Activated CD4-positive, alpha-beta T cell treated with anti-CD3 and anti-CD28 coated beads, Interleukin-2, amount 50 U/mL, for 24 hours (primary cell): ENCODE measurements around the gene MAP1B.

ENCODE experiments used
- DNase-seq, 2 donors: peaks; one replicate each; pipeline ENCODE4 v3.0.0-alpha.2; 2020; ENCODE audit warnings: low read depth in 1 of 2, low spot score in 1 of 2

Gene MAP1B

DNA sequence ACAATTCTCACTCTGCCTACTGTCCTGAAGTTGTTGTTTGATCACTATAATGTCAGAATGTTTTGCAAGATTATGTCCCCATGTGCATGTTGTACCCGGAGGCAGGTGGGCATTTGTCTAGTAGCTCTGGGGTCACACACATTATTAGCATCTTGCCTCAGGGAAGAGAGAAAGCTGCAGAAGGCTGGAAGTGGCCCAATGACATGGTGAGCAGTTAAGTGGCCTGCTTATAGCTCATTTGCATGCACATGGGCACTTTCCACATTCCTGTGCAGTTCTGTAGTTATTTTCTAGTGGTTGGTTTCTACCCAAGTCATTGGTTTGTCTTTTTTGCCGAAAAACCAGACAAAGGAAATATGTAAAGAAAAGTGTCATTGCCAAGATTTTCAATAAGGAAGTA is 80.9 kb downstream of the MAP1B start:
- no peak for DNase-seq

DNA sequence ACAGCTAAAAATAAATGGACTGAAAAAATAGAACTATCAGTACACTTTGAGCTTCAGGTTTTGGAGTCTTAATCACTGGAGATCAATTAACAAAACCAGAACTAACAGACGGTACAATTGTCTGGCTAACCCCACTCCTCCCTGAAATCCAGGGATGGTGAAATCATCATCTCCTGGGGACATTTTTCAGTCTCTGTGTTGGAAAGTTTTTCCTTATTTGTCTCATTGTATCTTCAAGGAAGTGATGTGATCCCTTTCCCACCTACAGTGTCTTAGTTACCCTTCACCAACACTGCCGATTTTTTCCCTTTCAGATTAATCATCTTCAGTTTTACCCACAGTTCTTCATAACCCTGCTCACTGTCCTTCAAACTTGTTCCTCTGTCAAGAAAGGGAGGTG is 81.9 kb downstream of the MAP1B start:
- no peak for DNase-seq

DNA sequence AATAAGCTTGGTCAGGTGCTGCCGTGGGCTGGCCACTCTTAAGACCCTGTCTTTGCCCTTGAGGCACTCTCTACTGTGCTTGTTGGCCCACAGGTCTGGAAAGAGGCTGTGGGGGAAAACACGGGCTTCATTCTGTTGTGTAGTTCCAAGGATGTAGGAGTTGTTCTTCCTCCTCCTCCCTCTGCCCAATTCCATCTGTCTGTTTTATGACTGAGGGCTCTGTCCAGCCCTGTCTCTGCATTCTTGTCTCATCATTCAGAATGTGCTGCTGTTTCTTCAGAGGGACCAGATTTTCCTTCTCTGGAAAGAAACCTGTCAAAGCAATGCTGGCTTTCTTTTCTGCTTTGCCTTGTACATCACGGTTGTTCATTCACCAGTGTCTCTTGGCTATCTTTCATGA is 84.1 kb downstream of the MAP1B start:
- DNase-seq: no peak

DNA sequence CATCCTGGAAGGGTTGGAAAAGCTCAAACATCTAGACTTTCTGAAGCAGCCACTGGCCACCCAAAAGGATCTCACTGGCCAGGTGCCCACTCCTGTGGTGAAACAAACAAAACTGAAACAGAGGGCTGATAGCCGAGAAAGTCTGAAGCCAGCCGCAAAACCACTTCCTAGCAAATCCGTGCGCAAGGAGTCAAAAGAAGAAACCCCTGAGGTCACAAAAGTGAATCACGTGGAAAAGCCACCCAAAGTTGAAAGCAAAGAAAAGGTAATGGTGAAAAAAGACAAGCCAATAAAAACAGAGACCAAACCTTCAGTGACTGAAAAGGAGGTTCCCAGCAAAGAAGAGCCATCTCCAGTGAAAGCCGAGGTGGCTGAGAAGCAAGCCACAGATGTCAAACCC is 87.6 kb downstream of the MAP1B start:
- DNase-seq: no peak

DNA sequence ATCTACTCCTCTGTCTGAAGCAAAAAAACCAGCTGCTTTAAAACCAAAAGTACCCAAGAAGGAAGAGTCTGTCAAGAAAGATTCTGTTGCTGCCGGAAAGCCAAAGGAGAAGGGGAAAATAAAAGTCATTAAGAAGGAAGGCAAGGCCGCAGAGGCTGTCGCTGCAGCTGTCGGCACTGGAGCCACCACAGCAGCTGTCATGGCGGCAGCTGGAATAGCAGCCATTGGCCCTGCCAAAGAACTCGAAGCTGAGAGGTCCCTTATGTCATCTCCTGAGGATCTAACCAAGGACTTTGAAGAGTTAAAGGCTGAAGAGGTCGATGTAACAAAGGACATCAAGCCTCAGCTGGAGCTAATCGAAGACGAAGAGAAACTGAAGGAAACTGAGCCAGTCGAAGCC is 88.3 kb downstream of the MAP1B start:
- DNase-seq: no peak

DNA sequence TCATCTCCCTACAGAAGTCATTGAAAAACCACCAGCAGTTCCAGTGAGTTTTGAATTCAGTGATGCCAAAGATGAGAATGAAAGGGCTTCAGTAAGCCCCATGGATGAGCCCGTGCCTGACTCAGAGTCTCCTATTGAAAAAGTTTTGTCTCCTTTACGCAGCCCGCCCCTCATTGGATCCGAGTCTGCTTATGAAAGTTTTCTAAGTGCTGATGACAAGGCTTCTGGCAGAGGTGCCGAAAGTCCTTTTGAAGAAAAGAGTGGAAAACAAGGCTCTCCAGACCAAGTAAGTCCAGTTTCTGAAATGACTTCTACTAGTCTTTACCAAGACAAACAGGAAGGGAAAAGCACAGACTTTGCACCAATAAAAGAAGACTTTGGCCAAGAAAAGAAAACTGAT is 90.1 kb downstream of the MAP1B start:
- no peak for DNase-seq

DNA sequence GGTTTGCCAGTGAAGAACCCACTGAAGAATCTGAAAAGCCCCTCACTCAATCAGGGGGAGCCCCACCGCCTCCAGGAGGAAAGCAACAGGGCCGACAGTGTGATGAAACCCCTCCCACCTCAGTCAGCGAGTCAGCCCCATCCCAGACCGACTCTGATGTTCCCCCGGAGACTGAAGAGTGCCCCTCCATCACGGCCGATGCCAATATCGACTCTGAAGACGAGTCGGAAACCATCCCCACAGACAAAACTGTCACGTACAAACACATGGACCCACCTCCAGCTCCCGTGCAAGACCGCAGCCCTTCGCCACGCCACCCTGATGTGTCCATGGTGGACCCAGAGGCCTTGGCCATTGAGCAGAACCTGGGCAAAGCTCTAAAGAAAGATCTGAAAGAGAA is 92.4 kb downstream of the MAP1B start:
- DNase-seq: no peak

DNA sequence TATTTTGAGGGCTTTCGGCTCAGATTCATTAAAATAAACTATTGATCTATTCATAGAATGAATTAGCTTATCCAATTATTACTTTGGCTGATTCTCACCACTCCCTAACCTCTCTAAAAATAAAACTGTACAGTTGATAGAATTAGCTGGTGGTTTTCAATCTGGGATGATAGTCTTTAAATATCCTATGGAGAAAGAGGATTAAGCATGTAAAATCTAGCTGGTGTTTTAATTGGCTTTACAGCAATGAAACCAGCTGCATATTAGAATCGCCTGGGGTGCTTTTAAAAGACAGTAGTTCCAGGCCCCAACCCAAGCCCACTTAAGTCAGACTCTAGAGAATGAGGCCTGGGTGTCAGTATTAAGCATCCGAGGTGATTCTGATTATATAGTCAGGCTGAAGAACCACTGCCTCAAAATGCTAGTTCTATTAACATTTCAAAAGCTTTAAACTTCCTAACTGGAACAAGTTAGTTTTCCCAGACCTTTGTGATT is 95.1 kb downstream of the MAP1B start:
- no peak for DNase-seq

DNA sequence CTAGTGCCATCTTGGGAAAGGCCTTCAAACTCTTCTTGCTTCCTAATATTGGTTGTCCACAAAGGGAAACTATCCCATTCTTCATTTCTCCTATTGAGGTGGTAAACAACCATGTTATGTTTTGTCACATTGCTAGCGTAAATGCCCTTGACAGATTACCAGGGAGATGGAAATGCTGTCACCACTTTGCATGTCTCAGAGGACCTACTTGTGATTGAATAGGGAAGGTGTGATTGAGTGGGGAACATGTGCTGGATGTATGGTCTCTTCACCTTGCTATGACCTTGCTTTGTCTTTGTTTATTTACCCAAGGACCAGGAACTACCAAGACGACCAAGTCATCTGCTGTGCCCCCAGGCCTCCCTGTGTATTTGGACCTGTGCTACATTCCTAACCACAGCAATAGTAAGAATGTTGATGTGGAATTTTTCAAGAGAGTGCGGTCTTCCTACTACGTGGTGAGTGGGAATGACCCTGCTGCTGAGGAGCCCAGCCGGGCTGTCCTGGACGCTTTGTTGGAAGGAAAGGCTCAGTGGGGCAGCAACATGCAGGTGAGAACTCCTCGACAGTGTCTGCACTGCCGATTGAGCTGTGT is 96.1 kb downstream of the MAP1B start:
- DNase-seq: no peak

DNA sequence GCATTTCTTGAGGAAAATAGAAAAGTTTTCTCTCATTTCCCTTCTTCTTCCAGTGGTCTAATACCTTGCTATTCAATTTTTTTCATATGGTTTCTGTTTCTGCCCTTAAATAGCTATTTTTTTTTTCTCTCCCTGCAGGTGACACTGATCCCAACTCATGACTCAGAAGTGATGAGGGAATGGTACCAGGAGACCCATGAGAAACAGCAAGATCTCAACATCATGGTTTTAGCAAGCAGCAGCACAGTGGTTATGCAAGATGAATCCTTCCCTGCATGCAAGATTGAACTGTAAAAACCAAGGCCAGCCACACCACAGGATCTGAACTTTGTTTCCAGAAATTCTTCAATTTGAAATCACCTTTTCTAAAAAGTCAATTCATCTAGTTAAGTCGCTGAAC is 97.7 kb downstream of the MAP1B start:
- no peak for DNase-seq

DNA sequence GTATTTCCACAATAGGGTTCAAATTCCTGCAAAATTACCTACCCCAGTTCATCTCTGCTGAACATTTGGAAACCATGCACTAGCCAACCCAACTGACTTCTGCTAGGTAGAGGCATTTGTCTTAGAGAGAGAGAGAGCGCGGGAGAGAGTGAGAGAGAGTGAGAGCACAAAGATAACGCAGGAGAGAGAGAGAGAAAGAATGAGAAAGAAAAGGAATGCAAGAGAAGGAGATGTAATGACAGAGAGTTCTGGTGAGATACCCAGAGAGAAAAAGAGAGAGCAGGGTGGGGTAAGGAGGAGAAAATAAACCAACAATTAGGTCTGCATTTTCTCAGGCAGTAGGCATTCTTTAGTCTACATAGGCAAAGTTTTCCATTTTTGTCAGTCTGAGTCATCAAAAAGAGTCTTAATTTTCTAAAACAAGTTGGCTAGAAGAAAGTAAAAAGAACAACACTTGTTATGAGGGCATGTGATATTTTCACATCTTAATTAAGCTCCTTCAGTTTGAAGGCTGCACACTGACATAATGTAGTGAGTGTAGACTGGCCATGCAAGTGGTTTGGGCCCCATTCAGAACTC is 98.2 kb downstream of the MAP1B start:
- no peak for DNase-seq

DNA sequence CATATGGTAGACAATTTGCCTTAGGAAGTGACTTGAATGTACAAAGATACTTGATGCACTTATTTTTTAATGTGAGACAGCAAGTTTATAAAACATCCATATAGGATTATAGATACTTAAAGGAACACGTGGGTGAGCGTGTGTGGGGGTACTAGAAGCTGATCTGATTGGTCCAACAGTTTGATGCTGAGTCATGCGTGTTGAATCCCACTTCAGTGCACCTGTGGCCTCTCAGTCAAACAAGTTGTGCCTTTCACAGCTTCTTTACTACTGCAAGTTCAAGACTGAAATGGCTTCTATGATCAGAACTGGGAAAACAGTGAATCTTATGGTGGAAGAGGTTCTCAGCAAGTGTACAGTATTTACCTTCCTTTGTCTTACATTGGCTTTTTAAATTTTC is 98.9 kb downstream of the MAP1B start:
- no peak for DNase-seq

DNA sequence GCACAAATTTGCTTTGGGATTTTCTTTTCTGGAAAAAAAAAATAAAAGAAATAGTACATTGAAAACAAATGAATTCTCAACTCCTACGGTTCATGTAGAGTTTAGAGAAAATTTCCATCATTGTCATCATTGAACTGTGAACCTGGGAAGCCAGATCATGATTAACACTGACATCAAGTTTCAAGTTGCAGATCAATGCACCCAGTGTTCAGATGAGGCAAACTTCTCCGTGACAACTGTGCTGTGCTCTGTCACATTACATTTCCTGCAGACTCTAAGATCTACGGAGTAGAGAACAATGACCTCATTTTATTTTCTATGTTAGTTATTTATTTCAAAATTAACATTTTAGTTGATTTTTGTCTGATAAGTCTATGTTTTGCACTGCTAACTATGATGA is 99.7 kb downstream of the MAP1B start:
- no peak for DNase-seq

DNA sequence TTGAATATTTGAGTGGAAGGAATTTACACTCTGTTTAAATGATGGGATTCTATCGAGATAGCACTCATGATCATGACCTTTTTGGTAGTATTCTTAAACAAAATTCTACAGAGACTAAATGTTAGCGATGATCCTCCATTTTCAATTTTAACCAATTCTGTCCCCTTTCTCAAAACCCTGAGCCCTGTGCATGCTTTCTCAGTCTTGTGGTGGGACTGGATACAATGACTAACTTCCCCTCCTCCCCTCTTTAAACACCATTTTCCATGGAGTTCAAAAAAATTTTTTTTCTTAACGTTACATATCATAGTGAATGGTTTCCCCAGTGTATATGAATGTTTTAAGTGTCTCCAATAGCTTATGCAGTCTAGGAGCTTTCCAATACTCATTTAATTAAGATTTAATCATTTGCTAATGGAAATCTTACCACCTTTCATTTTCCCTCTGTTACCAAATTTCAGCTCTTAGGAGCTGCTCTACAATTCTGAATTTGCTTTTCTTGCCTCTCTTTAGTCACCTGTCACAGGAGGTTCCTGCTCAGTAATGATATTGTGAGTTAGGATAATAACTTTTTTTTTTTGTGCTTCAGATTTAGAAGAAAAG is 101.2 kb downstream of the MAP1B start:
- DNase-seq: no peak

DNA sequence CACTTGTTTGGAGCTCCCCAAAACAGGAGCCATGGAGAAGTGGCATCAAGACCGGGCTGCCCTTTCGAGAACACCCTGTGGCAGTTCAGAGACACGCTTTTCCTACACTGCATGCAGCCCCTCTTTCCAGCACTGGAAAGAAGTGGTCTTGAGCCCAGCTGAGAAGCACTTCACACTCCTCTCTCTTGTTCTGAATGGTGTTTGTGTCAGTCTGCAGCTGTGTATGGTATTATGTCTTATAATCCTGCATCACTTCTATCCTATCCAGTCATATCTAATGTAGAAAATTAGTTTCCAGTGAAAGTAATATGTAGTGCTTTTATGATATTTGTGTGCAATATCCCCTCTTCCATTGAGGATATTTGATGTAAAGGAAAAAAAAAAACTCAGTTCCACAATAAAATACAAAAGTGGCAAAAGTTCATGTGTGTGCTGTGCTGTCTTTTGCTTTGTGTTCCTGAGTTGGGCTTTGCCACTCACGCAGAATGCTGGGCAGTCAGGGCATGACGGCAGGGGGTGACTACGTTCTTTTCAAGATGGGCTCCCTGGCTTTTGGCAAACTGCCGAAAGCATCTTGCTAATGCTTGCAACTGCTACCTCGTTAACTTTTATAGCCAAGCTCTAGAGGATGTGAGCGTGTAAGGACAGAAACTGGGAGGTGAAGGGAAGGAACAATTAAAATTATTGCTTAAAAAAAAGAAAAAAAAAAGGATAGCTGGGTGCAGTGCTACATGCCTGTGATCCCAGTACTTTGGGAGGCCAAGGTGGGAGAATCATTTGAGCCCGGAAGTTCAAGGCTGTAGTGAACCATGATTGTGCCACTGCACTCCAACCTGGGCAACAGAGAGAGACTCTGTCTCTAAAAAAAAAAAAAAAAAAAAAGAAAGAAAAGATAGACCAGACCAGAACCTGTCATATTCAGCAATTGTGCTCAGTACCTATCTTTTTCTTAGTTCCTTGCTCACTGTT is 102.2 kb downstream of the MAP1B start:
- DNase-seq: no peak

DNA sequence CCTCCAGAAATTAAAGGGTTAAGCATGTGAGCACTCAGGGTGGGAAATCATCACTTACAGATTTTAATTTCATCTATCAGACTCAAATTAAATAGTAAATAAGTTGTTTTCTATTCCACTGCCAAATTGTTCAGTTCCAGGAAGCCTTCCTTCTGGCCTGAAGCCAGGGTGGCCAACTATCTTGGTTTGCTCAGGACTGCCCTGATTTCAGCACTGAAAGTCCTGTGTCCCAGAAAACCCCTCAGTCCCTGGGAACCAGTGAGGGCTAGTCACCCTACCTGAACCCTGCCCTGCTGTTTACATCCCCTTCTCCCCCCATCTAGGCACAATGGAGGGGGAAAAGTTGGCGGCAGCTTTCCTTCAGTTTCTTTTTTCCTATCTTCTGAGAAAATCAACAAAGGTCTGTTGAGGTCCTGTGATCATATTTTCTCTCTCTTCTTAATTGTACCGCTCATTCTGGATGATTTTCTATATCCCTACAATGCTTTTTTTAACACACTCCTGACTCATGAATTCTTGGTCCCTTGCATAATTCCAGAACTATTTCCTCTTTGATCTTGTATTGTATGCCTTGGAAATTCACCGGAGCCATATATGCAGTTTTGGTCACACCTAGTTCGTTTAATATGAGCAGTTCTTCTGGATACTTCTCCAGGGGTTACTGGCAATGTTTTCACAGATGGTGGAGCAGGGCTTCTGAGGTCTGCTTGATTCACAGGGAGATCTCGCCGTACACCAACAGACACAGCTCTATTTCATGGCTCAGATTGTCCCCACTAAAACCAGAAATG is 103.8 kb downstream of the MAP1B start:
- no peak for DNase-seq

DNA sequence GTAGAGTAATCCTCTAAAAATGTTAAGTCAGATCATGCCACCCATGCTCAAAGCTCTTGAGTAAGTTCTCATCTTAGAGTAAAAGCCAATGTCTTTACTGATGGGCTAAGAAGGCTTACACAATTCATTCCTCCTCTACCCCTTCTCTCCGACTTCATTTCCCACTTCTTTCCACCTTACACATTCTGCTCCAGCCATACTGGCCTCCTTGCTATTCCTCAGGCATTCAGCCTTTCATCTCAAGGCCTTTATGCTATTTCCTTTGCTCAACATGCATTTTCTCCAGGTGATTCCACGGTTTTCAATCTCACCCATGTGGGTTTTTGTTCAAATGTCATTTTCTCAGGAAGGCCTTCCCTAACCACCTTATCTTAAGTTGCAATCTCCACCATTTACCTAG is 104.9 kb downstream of the MAP1B start:
- no peak for DNase-seq

DNA sequence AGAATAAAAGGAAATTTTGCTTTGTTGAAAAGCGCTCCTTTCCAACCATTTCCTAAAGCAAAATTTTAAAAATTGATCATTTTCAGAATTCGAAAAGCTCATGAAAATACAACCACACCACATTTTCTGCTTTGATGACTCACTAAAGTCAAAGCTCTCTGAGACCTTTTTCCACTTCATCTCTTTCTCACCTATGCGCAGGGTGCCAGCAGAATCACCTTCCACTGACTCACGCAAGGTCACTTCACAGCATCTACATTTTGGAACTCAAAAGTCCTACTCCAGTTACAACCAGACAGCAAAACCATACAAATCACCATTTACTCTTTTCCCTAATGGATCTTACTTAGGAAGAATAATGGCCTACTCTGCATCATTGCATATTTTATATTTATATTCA is 106.2 kb downstream of the MAP1B start:
- DNase-seq: no peak

DNA sequence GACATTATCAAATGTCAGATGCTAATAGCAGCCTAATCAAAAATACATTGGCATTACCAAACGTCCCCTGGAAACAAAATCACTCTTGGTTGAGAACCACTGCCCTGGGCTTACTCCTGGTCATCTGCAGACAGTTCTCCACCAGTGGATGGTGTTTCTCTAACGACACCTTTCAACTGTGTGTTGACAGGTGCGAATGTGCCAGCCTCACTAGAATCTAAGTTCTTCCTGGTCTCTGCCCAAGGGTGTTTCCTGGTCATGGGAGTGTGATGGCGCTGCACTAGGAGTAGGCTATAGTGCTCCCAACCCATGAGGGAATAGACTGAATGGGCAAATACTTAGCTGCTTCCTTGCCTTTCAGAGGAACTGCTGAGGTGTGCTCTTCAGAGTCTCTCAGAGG is 106.9 kb downstream of the MAP1B start:
- DNase-seq: no peak

DNA sequence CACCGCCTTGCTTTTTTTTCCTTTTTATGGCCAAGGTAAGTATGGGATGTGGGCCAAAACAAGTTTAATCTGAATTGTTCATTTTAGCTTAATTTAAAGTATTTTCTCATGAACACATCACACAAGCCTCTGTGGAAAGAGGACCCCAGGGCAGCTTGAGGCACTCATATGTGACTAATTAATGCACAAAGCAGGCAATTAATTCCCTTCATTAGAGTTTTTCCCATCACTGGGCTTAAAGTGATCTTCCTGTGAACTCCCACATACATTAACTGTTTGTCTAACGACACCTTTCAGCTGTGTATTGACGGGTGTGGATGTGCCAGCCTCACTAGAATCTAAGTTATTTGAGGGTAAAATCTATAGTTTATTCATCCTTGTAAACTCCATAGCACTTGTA is 109.5 kb downstream of the MAP1B start:
- no peak for DNase-seq

DNA sequence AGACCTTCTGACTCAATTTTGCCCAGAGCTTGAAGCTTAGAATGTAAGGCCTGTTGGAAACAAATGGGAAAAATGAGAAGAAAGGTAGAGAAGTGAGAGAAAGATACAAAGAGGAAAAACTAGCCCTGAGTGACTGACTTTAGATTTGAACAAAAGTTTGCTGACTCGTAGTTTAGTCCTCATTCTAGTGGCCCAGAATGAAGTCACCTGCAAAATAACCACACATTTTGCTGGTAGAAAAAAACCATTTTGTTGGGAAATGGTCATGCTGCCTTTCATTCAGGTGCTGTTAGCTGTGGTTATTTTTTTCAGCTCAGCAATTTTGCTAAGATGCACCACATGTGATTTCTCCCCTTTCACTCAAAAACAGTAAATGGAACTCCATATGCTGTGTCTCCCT is 113.8 kb downstream of the MAP1B start:
- no peak for DNase-seq
